Left forelimb (tissue), 1 donor: ENCODE results near the gene COX10.
"Not testable (repeated sequence)": the region's sequence is repeated elsewhere in the genome, so short reads cannot be mapped to it uniquely, and the experiment has no call there.

Source experiments
- DNase-seq: peaks from one replicate; pipeline ENCODE4 v3.0.0-alpha.2; 2018; ENCODE audit warnings: low spot score

COX10 gene

GRCh38 chr17:14205992-14206461 lies 136.7 kb downstream of the COX10 start:
- no peak for DNase-seq

GRCh38 chr17:14206891-14207290 lies 137.6 kb downstream of the COX10 start:
- DNase-seq = no peak

GRCh38 chr17:14207791-14208190 lies 138.5 kb downstream of the COX10 start:
- DNase-seq = no peak

GRCh38 chr17:14209215-14209614 lies 139.9 kb downstream of the COX10 start:
- no peak for DNase-seq

GRCh38 chr17:14211246-14211645 lies 141.9 kb downstream of the COX10 start:
- DNase-seq = no peak

GRCh38 chr17:14211801-14212200 lies 142.5 kb downstream of the COX10 start:
- DNase-seq = no peak

GRCh38 chr17:14212401-14212800 lies 143.1 kb downstream of the COX10 start:
- DNase-seq = no peak

- DNase-seq = no peak
Measured at GRCh38 chr17:14214271-14214670, 145.0 kb downstream of the COX10 start.

- DNase-seq = no peak
Measured at GRCh38 chr17:14222611-14223010, 153.3 kb downstream of the COX10 start.

- no peak for DNase-seq
Measured at GRCh38 chr17:14225254-14225980, 156.1 kb downstream of the COX10 start.

- no peak for DNase-seq
Measured at GRCh38 chr17:14227052-14227451, 157.7 kb downstream of the COX10 start.

GRCh38 chr17:14228903-14229302 lies 159.6 kb downstream of the COX10 start:
- no peak for DNase-seq

GRCh38 chr17:14231187-14231586 lies 161.9 kb downstream of the COX10 start:
- DNase-seq = not testable (repeated sequence)

- DNase-seq = not testable (repeated sequence)
Measured at GRCh38 chr17:14235047-14235446, 165.7 kb downstream of the COX10 start.

- DNase-seq = not testable (repeated sequence)
Measured at GRCh38 chr17:14236032-14236431, 166.7 kb downstream of the COX10 start.

- DNase-seq = not testable (repeated sequence)
Measured at GRCh38 chr17:14236762-14237161, 167.5 kb downstream of the COX10 start, which contains the start of gene CDRT15. TSS of gene CDRT15 (minus strand) at chr17:14236862. CDS start at chr17:14236833, 29 bp downstream.

GRCh38 chr17:14239271-14239670 lies 170.0 kb downstream of the COX10 start:
- not testable (repeated sequence) for DNase-seq

- DNase-seq = no peak
Measured at GRCh38 chr17:14245002-14245401, 175.7 kb downstream of the COX10 start.

GRCh38 chr17:14245629-14246028 lies 176.3 kb downstream of the COX10 start:
- no peak for DNase-seq
